ENCODE measurements around the gene CALN1.

DNA sequence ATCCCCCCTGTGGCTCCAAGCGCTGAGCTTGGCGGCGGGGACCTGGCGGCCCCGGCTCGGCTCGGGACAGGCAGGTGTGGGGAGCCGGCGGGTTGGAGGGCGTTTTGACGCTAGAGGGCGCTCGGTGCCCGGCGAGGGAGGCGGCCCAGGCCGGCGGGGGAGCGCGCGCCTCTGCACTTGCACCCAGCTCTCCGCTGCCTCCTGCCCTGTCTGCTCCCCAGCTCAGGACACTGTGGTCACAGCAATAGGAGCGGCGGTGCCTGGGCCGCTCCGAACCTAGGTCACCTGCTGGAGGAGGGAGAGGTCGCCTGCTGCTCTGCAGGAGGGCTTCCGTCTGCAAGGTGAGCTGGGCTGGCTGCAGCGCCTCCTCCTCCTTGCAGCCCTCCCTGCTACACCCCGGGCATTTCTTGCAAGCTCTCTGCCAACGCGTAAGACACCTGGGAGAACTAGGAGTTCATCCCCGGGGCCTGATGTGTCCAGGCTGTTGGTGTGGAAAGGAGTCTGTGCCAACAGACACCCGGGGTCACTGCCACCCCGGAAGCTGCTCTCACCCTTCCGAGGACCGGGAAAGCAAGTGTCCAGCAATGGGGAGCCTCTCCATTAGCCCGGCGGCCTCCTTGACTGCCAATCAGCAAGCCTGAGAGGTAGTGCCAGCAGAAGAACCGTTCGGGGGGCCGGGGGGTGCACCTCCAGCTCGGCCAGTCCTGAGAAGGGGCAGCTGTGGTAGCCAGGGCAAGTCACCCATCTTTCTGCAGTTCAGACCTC is 659.8 kb downstream of the CALN1 start:
- no peak for TF ChIP-seq POLR2AphosphoS5 (IDR thresholded peaks at IDR 0.05)
- TF ChIP-seq, protein P1, sequence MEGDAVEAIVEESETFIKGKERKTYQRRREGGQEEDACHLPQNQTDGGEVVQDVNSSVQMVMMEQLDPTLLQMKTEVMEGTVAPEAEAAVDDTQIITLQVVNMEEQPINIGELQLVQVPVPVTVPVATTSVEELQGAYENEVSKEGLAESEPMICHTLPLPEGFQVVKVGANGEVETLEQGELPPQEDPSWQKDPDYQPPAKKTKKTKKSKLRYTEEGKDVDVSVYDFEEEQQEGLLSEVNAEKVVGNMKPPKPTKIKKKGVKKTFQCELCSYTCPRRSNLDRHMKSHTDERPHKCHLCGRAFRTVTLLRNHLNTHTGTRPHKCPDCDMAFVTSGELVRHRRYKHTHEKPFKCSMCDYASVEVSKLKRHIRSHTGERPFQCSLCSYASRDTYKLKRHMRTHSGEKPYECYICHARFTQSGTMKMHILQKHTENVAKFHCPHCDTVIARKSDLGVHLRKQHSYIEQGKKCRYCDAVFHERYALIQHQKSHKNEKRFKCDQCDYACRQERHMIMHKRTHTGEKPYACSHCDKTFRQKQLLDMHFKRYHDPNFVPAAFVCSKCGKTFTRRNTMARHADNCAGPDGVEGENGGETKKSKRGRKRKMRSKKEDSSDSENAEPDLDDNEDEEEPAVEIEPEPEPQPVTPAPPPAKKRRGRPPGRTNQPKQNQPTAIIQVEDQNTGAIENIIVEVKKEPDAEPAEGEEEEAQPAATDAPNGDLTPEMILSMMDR (IDR thresholded peaks at IDR 0.05), result peak in 3 of 4 experiments; percentile 44 to 59 (median 50)
- no peak for TF ChIP-seq POLR2A (IDR thresholded peaks at IDR 0.05)

All from prostate gland (tissue), 2 donors.